IgD-negative memory B cell (primary cell): ENCODE results near the gene ENO4. TPM values are rescaled to one million over a fixed set of nuclear protein-coding genes. Genes with fewer than 3 reads are reported as not detected.

ENCODE experiments used
- H3K27ac Mint-ChIP-seq, 3 donors: one replicate each; pipeline ENCODE4 v1.8.0; 2020 to 2022; ENCODE audit warnings: mild to moderate bottlenecking in 3 of 3, mixed read lengths in 3 of 3, moderate library complexity in 1 of 3
- H3K27me3 Mint-ChIP-seq: one replicate; pipeline ENCODE4 v1.8.0; 2021; ENCODE audit warnings: mixed read lengths
- H3K36me3 Mint-ChIP-seq: one replicate; pipeline ENCODE4 v1.8.0; 2020; ENCODE audit warnings: mild to moderate bottlenecking, mixed read lengths
- H3K4me1 Mint-ChIP-seq, 3 donors: one replicate each; pipeline ENCODE4 v1.8.0; 2020 to 2022; ENCODE audit warnings: mixed read lengths in 3 of 3, mild to moderate bottlenecking in 1 of 3
- H3K4me3 Mint-ChIP-seq, 4 donors: one replicate each; pipeline ENCODE4 v1.8.0; 2020 to 2022; ENCODE audit warnings: mild to moderate bottlenecking in 4 of 4, mixed read lengths in 4 of 4, moderate library complexity in 3 of 4
- H3K9me3 Mint-ChIP-seq, 3 donors: one replicate each; pipeline ENCODE4 v1.8.0; 2020 to 2021; ENCODE audit warnings: mixed read lengths in 3 of 3, mild to moderate bottlenecking in 1 of 3
- polyA plus RNA-seq: library from polyadenylated mRNA; unstranded; fragments of 300-500 nt; fragmentation: Illumina TruSeq; gene quantifications from one replicate; pipeline ENCODE4 v1.2.3, GENCODE V29; 2021

ENO4 gene
- polyA plus RNA-seq, 1 donor from 2014 or later = 0.45 TPM

GRCh38 chr10:116868722-116869121 lies 19.4 kb downstream of the ENO4 start:
- H3K27ac Mint-ChIP-seq = no peak overlapping the region
- H3K27me3 Mint-ChIP-seq = peaks cover 4% of the 10 kb centered on the region
- H3K4me3 Mint-ChIP-seq = no peak overlapping the region
- peaks cover 0 to 2% (median 0%) of the 10 kb centered on the region in 3 donors for H3K4me1 Mint-ChIP-seq
- H3K36me3 Mint-ChIP-seq = no peaks in the 10 kb centered on the region
- peaks cover 0 to 5% (median 0%) of the 10 kb centered on the region in 3 donors for H3K9me3 Mint-ChIP-seq

- H3K4me3 Mint-ChIP-seq = no peak overlapping the region
- peaks cover 0 to 2% (median 0%) of the 10 kb centered on the region in 3 donors for H3K4me1 Mint-ChIP-seq
- peaks cover 4% of the 10 kb centered on the region for H3K27me3 Mint-ChIP-seq
- no peaks in the 10 kb centered on the region for H3K36me3 Mint-ChIP-seq
- H3K9me3 Mint-ChIP-seq = peaks cover 0 to 5% (median 0%) of the 10 kb centered on the region in 3 donors
- H3K27ac Mint-ChIP-seq = no peak overlapping the region
Observed at GRCh38 chr10:116870949-116871348, 21.6 kb downstream of the ENO4 start.

GRCh38 chr10:116873134-116873533 lies 23.8 kb downstream of the ENO4 start:
- no peaks in the 10 kb centered on the region for H3K4me1 Mint-ChIP-seq

GRCh38 chr10:116875897-116876296 lies 26.6 kb downstream of the ENO4 start:
- no peak overlapping the region for H3K4me3 Mint-ChIP-seq
- no peaks in the 10 kb centered on the region for H3K4me1 Mint-ChIP-seq
- H3K9me3 Mint-ChIP-seq = peaks cover 0 to 5% (median 0%) of the 10 kb centered on the region in 3 donors
- H3K36me3 Mint-ChIP-seq = no peaks in the 10 kb centered on the region
- H3K27ac Mint-ChIP-seq = no peak overlapping the region
- no peaks in the 10 kb centered on the region for H3K27me3 Mint-ChIP-seq

More at GRCh38 chr10:116873134-116873533, 23.8 kb downstream of the ENO4 start:
- Mint-ChIP-seq H3K27ac (no peak overlapping the region), H3K9me3 (peaks cover 0 to 5% (median 0%) of the 10 kb centered on the region in 3 donors), H3K36me3 (no peaks in the 10 kb centered on the region), H3K27me3 (peaks cover 4% of the 10 kb centered on the region), H3K4me3 (no peak overlapping the region)

DNA sequence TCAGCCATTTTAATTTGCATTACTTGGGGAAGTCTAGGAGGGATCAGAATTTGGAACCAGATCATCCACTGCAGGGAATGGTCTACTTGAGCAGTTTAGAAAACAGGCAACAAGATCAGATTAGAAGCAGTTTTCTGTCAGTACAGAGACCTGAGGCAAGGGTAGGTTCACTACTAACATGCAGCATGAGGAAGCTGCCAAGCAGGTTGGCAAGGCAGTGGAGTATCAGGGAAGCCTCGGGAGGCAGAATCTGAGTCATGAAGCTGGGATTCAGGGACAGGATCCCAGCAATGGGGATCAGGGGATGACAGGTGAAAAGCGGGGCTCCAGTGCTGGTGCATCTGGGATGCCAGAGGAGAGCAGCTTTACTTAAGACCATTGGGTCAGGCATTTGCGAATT lies 28.1 kb downstream of the ENO4 start:
- peaks cover 1% of the 10 kb centered on the region for H3K27me3 Mint-ChIP-seq
- peaks cover 0 to 2% (median 0%) of the 10 kb centered on the region in 3 donors for H3K9me3 Mint-ChIP-seq
- peaks cover 1% of the 10 kb centered on the region for H3K36me3 Mint-ChIP-seq
- H3K27ac Mint-ChIP-seq = no peak overlapping the region
- no peaks in the 10 kb centered on the region for H3K4me1 Mint-ChIP-seq
- no peak overlapping the region for H3K4me3 Mint-ChIP-seq

DNA sequence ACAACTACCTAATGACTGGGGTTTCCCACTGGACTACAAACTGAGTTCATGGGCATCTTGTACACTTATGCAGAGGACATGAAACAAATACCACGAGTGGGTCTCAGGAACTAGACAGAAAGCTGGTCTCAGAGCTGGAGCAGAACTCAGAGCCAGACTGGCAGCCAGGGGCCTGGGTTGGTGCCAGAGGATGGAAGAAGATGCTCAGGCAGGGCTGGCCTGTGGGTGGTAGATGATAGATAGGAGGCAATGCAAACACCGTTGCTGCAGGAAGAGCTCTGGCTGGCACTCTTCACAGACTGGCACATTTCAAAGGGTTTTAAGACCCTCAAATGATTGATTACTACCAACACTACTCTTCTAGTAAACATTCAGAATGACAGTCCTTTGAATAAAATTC lies 28.8 kb downstream of the ENO4 start:
- H3K36me3 Mint-ChIP-seq = peaks cover 1% of the 10 kb centered on the region
- H3K27ac Mint-ChIP-seq = no peak overlapping the region
- H3K9me3 Mint-ChIP-seq = no peaks in the 10 kb centered on the region
- no peaks in the 10 kb centered on the region for H3K4me1 Mint-ChIP-seq
- peaks cover 1% of the 10 kb centered on the region for H3K27me3 Mint-ChIP-seq
- H3K4me3 Mint-ChIP-seq = no peak overlapping the region

GRCh38 chr10:116879817-116880216 lies 30.5 kb downstream of the ENO4 start:
- H3K9me3 Mint-ChIP-seq = no peaks in the 10 kb centered on the region
- no peaks in the 10 kb centered on the region for H3K4me1 Mint-ChIP-seq
- peaks cover 3% of the 10 kb centered on the region for H3K27me3 Mint-ChIP-seq
- H3K36me3 Mint-ChIP-seq = peaks cover 1% of the 10 kb centered on the region
- no peak overlapping the region for H3K27ac Mint-ChIP-seq
- no peak overlapping the region for H3K4me3 Mint-ChIP-seq

GRCh38 chr10:116880716-116881482 lies 31.6 kb downstream of the ENO4 start:
- H3K4me3 Mint-ChIP-seq = no peak overlapping the region

GRCh38 chr10:116882639-116883038 lies 33.3 kb downstream of the ENO4 start:
- Mint-ChIP-seq H3K4me1 (no peaks in the 10 kb centered on the region), H3K9me3 (no peaks in the 10 kb centered on the region), H3K27me3 (peaks cover 5% of the 10 kb centered on the region), H3K36me3 (peaks cover 1% of the 10 kb centered on the region), H3K4me3 (no peak overlapping the region), H3K27ac (no peak overlapping the region)

More at GRCh38 chr10:116880716-116881482, 31.6 kb downstream of the ENO4 start:
- no peak overlapping the region for H3K27ac Mint-ChIP-seq
- H3K4me1 Mint-ChIP-seq = no peaks in the 10 kb centered on the region
- H3K27me3 Mint-ChIP-seq = peaks cover 3% of the 10 kb centered on the region
- H3K36me3 Mint-ChIP-seq = peaks cover 1% of the 10 kb centered on the region
- H3K9me3 Mint-ChIP-seq = no peaks in the 10 kb centered on the region

DNA sequence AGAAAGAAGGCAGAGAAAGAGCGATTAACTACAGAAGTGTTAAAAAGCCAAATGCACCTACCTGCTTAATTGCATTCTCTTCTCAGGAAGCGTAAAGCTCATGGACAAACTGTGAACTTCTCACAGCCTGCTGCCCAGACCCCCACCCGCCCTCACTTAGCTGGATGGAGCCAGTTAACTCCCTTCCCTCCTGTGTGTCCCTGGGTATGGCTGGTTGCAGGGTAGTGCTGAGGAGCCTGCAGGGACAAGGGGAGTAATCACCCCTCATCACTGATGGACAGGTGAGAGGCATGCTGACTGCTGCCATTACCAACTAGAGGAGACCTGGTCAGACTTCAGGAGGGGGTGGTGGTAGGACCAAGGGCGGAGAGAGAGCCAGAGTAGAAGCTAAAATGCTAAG lies 37.5 kb downstream of the ENO4 start:
- Mint-ChIP-seq H3K9me3 (no peaks in the 10 kb centered on the region), H3K4me1 (peaks cover 0 to 2% (median 0%) of the 10 kb centered on the region in 3 donors), H3K27ac (no peak overlapping the region), H3K27me3 (peaks cover 17% of the 10 kb centered on the region), H3K36me3 (no peaks in the 10 kb centered on the region), H3K4me3 (no peak overlapping the region)

GRCh38 chr10:116888380-116889055 lies 39.2 kb downstream of the ENO4 start:
- H3K27me3 Mint-ChIP-seq = peaks cover 18% of the 10 kb centered on the region
- peaks cover 0 to 6% (median 0%) of the 10 kb centered on the region in 3 donors for H3K4me1 Mint-ChIP-seq
- no peak overlapping the region for H3K4me3 Mint-ChIP-seq
- no peaks in the 10 kb centered on the region for H3K36me3 Mint-ChIP-seq
- H3K9me3 Mint-ChIP-seq = no peaks in the 10 kb centered on the region
- no peak overlapping the region for H3K27ac Mint-ChIP-seq

DNA sequence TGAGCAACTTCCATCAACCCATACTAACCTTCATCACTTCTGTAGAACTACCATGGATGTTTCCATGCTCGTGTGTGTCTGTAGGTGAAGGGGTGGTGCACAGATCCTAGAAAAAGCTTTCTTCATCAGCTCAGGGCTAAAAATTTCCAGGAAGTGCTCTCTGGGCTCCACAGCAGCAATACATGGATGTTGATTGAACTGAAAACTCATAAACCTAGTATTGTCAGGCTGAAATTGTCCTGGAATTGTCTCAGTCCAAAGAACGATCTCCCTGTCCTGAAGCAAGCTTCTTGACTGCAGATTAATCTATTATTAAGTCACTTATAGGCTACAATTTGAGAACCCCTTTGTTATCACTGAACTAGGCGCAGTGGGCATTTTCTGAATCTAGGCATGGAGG lies 39.8 kb downstream of the ENO4 start:
- H3K27ac Mint-ChIP-seq = no peak overlapping the region
- H3K36me3 Mint-ChIP-seq = no peaks in the 10 kb centered on the region
- no peaks in the 10 kb centered on the region for H3K9me3 Mint-ChIP-seq
- H3K27me3 Mint-ChIP-seq = peaks cover 18% of the 10 kb centered on the region
- no peak overlapping the region for H3K4me3 Mint-ChIP-seq
- H3K4me1 Mint-ChIP-seq = peaks cover 0 to 6% (median 0%) of the 10 kb centered on the region in 3 donors

GRCh38 chr10:116891208-116891607 lies 41.9 kb downstream of the ENO4 start:
- Mint-ChIP-seq H3K27ac (no peak overlapping the region), H3K36me3 (no peaks in the 10 kb centered on the region), H3K4me1 (peaks cover 0 to 7% (median 0%) of the 10 kb centered on the region in 3 donors), H3K9me3 (no peaks in the 10 kb centered on the region), H3K27me3 (peaks cover 16% of the 10 kb centered on the region), H3K4me3 (no peak overlapping the region)

DNA sequence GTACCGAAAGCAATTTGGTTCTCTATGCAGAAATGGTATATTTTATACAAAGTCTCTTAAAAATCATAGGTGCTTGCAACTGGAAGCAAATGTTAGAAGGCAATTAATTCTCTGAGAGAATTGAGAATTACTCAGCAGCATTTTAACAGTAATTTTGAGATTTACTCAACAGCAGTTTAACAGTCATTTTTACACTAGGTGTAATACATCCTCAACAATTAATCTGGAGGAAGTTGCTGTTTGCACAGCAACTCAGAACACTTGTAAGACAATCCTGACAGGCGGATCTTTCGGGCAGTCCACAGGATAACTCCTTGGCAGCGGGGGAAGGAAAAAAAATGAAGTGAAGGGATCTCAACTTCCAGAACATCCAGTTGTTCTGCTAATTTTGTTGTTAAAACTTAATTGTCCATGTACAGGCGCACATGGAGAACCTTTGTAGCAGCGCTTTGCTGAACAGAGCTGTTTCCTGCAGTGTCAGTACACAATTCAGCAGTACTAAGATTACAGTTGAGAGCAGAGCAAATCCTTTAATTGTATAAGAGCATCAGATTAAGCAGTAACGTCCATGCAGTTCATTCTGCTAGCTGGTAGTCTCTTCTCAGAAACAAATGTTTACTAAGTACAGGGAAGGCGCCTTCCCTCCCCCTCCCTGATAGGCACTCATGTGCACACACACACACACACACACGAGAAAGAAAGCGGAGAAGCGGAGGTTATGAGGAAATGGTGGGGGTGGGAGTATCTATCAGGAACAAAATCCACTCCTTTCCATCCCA lies 43.8 kb downstream of the ENO4 start:
- Mint-ChIP-seq H3K4me1 (peaks cover 0 to 7% (median 0%) of the 10 kb centered on the region in 3 donors), H3K4me3 (peak overlapping the region in 2 of 4 donors; percentile 23 to 28), H3K9me3 (no peaks in the 10 kb centered on the region), H3K27ac (no peak overlapping the region), H3K36me3 (no peaks in the 10 kb centered on the region), H3K27me3 (peaks cover 15% of the 10 kb centered on the region)

DNA sequence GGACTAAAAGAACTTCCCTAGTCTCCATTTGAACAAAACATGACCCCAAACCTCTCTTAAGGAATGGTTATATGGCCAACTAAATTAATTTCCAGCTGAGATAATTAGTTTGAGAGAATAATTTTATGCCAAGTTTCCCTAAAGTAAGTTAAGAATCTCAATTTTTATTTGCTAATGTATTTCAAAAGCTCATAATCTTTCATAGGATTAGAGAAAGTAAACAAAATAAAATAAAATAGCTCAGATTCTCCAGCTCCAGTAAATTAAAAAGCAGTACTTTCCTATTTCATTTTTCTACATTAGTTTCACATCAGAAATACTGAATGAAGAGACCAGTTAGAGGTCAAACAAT lies 44.4 kb downstream of the ENO4 start:
- no peak overlapping the region for H3K27ac Mint-ChIP-seq
- H3K27me3 Mint-ChIP-seq = peaks cover 13% of the 10 kb centered on the region
- H3K4me3 Mint-ChIP-seq = peak overlapping the region in 1 of 4 donors; percentile 23
- no peaks in the 10 kb centered on the region for H3K36me3 Mint-ChIP-seq
- H3K9me3 Mint-ChIP-seq = no peaks in the 10 kb centered on the region
- H3K4me1 Mint-ChIP-seq = peaks cover 0 to 7% (median 0%) of the 10 kb centered on the region in 3 donors
